Measurements from ENCODE around the gene SLC25A21.

SLC25A21 gene

GRCh38 chr14:37118673-37119366 lies 53.6 kb downstream of the SLC25A21 start:
- H3K36me3 ChIP-seq (ENCODE audit: control insufficient read depth, insufficient read depth, low read length): no peaks in the 10 kb centered on the region
- 75% methylated on average over 2 of the region's 4 CpGs; no CpG with 5 or more reads in 1 of the 2 experiments for WGBS, 2 experiments (ENCODE audit: insufficient coverage in 2 of 2)
- H3K4me1 ChIP-seq (ENCODE audit: control insufficient read depth, insufficient read depth, low read length, poor library complexity, severe bottlenecking): peaks cover 3% of the 10 kb centered on the region
- H3K9me3 ChIP-seq (ENCODE audit: control insufficient read depth, low read length): peaks cover 10% of the 10 kb centered on the region
- no peak overlapping the region for H3K4me3 ChIP-seq (ENCODE audit: extremely low read depth, insufficient read depth, low read length, poor library complexity, severe bottlenecking)
- no peak overlapping the region for H3K27ac ChIP-seq (ENCODE audit: low read depth, low read length, severe bottlenecking)

- peaks cover 3% of the 10 kb centered on the region for H3K4me1 ChIP-seq (ENCODE audit: control insufficient read depth, insufficient read depth, low read length, poor library complexity, severe bottlenecking)
- no CpG with 5 or more reads among the region's 5 CpGs for WGBS, 2 experiments (ENCODE audit: insufficient coverage in 2 of 2)
- no peak overlapping the region for H3K27ac ChIP-seq (ENCODE audit: low read depth, low read length, severe bottlenecking)
- no peak overlapping the region for H3K4me3 ChIP-seq (ENCODE audit: extremely low read depth, insufficient read depth, low read length, poor library complexity, severe bottlenecking)
- H3K9me3 ChIP-seq (ENCODE audit: control insufficient read depth, low read length): peaks cover 10% of the 10 kb centered on the region
- H3K36me3 ChIP-seq (ENCODE audit: control insufficient read depth, insufficient read depth, low read length): no peaks in the 10 kb centered on the region
Observed at GRCh38 chr14:37116933-37117849, 55.2 kb downstream of the SLC25A21 start.

- no peak overlapping the region for H3K27ac ChIP-seq (ENCODE audit: low read depth, low read length, severe bottlenecking)
Observed at GRCh38 chr14:37115406-37115805, 57.0 kb downstream of the SLC25A21 start.

GRCh38 chr14:37114559-37114958 lies 57.8 kb downstream of the SLC25A21 start:
- no peak overlapping the region for H3K4me3 ChIP-seq (ENCODE audit: extremely low read depth, insufficient read depth, low read length, poor library complexity, severe bottlenecking)
- WGBS, 2 experiments (ENCODE audit: insufficient coverage in 2 of 2): no CpG with 5 or more reads among the region's 3 CpGs
- H3K9me3 ChIP-seq (ENCODE audit: control insufficient read depth, low read length): peaks cover 10% of the 10 kb centered on the region
- H3K27ac ChIP-seq (ENCODE audit: low read depth, low read length, severe bottlenecking): no peak overlapping the region
- H3K36me3 ChIP-seq (ENCODE audit: control insufficient read depth, insufficient read depth, low read length): no peaks in the 10 kb centered on the region
- peaks cover 3% of the 10 kb centered on the region for H3K4me1 ChIP-seq (ENCODE audit: control insufficient read depth, insufficient read depth, low read length, poor library complexity, severe bottlenecking)

More at GRCh38 chr14:37115406-37115805, 57.0 kb downstream of the SLC25A21 start:
- Histone ChIP-seq H3K9me3 (ENCODE audit: control insufficient read depth, low read length) (peaks cover 10% of the 10 kb centered on the region), H3K36me3 (ENCODE audit: control insufficient read depth, insufficient read depth, low read length) (no peaks in the 10 kb centered on the region), H3K4me3 (ENCODE audit: extremely low read depth, insufficient read depth, low read length, poor library complexity, severe bottlenecking) (no peak overlapping the region), H3K4me1 (ENCODE audit: control insufficient read depth, insufficient read depth, low read length, poor library complexity, severe bottlenecking) (peaks cover 3% of the 10 kb centered on the region)
- WGBS, 2 experiments (ENCODE audit: insufficient coverage in 2 of 2): 83% methylated on average over 1 of the region's 1 CpG; no CpG with 5 or more reads in 1 of the 2 experiments

GRCh38 chr14:37114002-37114401 lies 58.4 kb downstream of the SLC25A21 start:
- Histone ChIP-seq H3K4me1 (ENCODE audit: control insufficient read depth, insufficient read depth, low read length, poor library complexity, severe bottlenecking) (peaks cover 3% of the 10 kb centered on the region), H3K4me3 (ENCODE audit: extremely low read depth, insufficient read depth, low read length, poor library complexity, severe bottlenecking) (no peak overlapping the region), H3K9me3 (ENCODE audit: control insufficient read depth, low read length) (peaks cover 9% of the 10 kb centered on the region), H3K27ac (ENCODE audit: low read depth, low read length, severe bottlenecking) (no peak overlapping the region), H3K36me3 (ENCODE audit: control insufficient read depth, insufficient read depth, low read length) (no peaks in the 10 kb centered on the region)
- WGBS, 2 experiments (ENCODE audit: insufficient coverage in 2 of 2): no CpG with 5 or more reads among the region's 3 CpGs

GRCh38 chr14:37098132-37098531 lies 74.3 kb downstream of the SLC25A21 start:
- no peaks in the 10 kb centered on the region for H3K9me3 ChIP-seq (ENCODE audit: control insufficient read depth, low read length)
- WGBS, 2 experiments (ENCODE audit: insufficient coverage in 2 of 2): 80 to 100% methylated on average over 1 of the region's 2 CpGs
- H3K4me1 ChIP-seq (ENCODE audit: control insufficient read depth, insufficient read depth, low read length, poor library complexity, severe bottlenecking): no peaks in the 10 kb centered on the region
- H3K4me3 ChIP-seq (ENCODE audit: extremely low read depth, insufficient read depth, low read length, poor library complexity, severe bottlenecking): no peak overlapping the region
- H3K27ac ChIP-seq (ENCODE audit: low read depth, low read length, severe bottlenecking): no peak overlapping the region
- no peaks in the 10 kb centered on the region for H3K36me3 ChIP-seq (ENCODE audit: control insufficient read depth, insufficient read depth, low read length)

GRCh38 chr14:37094502-37094901 lies 77.9 kb downstream of the SLC25A21 start:
- Histone ChIP-seq H3K4me3 (ENCODE audit: extremely low read depth, insufficient read depth, low read length, poor library complexity, severe bottlenecking) (no peak overlapping the region), H3K36me3 (ENCODE audit: control insufficient read depth, insufficient read depth, low read length) (no peaks in the 10 kb centered on the region), H3K4me1 (ENCODE audit: control insufficient read depth, insufficient read depth, low read length, poor library complexity, severe bottlenecking) (no peaks in the 10 kb centered on the region), H3K9me3 (ENCODE audit: control insufficient read depth, low read length) (no peaks in the 10 kb centered on the region), H3K27ac (ENCODE audit: low read depth, low read length, severe bottlenecking) (no peak overlapping the region)
- 100% methylated on average over 1 of the region's 2 CpGs; no CpG with 5 or more reads in 1 of the 2 experiments for WGBS, 2 experiments (ENCODE audit: insufficient coverage in 2 of 2)

GRCh38 chr14:37093364-37093763 lies 79.0 kb downstream of the SLC25A21 start:
- Histone ChIP-seq H3K9me3 (ENCODE audit: control insufficient read depth, low read length) (no peaks in the 10 kb centered on the region), H3K4me3 (ENCODE audit: extremely low read depth, insufficient read depth, low read length, poor library complexity, severe bottlenecking) (no peak overlapping the region), H3K4me1 (ENCODE audit: control insufficient read depth, insufficient read depth, low read length, poor library complexity, severe bottlenecking) (no peaks in the 10 kb centered on the region), H3K36me3 (ENCODE audit: control insufficient read depth, insufficient read depth, low read length) (no peaks in the 10 kb centered on the region), H3K27ac (ENCODE audit: low read depth, low read length, severe bottlenecking) (no peak overlapping the region)
- WGBS, 2 experiments (ENCODE audit: insufficient coverage in 2 of 2): no CpG with 5 or more reads among the region's 5 CpGs

- H3K36me3 ChIP-seq (ENCODE audit: control insufficient read depth, insufficient read depth, low read length): no peaks in the 10 kb centered on the region
- no peak overlapping the region for H3K27ac ChIP-seq (ENCODE audit: low read depth, low read length, severe bottlenecking)
- H3K9me3 ChIP-seq (ENCODE audit: control insufficient read depth, low read length): no peaks in the 10 kb centered on the region
- WGBS, 2 experiments (ENCODE audit: insufficient coverage in 2 of 2): 100% methylated on average over 1 to 2 of the region's 3 CpGs
- H3K4me1 ChIP-seq (ENCODE audit: control insufficient read depth, insufficient read depth, low read length, poor library complexity, severe bottlenecking): no peaks in the 10 kb centered on the region
- H3K4me3 ChIP-seq (ENCODE audit: extremely low read depth, insufficient read depth, low read length, poor library complexity, severe bottlenecking): no peak overlapping the region
Observed at GRCh38 chr14:37091651-37092050, 80.8 kb downstream of the SLC25A21 start.

- 75 to 78% methylated on average over 6 of the region's 6 CpGs for WGBS, 2 experiments (ENCODE audit: insufficient coverage in 2 of 2)
- Histone ChIP-seq H3K4me3 (ENCODE audit: extremely low read depth, insufficient read depth, low read length, poor library complexity, severe bottlenecking) (no peak overlapping the region), H3K36me3 (ENCODE audit: control insufficient read depth, insufficient read depth, low read length) (no peaks in the 10 kb centered on the region)
Observed at GRCh38 chr14:37090026-37090425, 82.4 kb downstream of the SLC25A21 start.

More at GRCh38 chr14:37090026-37090425, 82.4 kb downstream of the SLC25A21 start:
- no peak overlapping the region for H3K27ac ChIP-seq (ENCODE audit: low read depth, low read length, severe bottlenecking)
- no peaks in the 10 kb centered on the region for H3K4me1 ChIP-seq (ENCODE audit: control insufficient read depth, insufficient read depth, low read length, poor library complexity, severe bottlenecking)
- no peaks in the 10 kb centered on the region for H3K9me3 ChIP-seq (ENCODE audit: control insufficient read depth, low read length)
